K562 (cell line): ENCODE data around the gene RNF167. TPM values are rescaled to one million over a fixed set of nuclear protein-coding genes. Genes with fewer than 3 reads are reported as not detected.

Source experiments
- ADNP ChIP-seq: fragments of 200-800 bp; sonication (Bioruptor generic); IDR thresholded peaks from 2 replicates; pipeline ENCODE4 v1.6.1; 2016; ENCODE audit warnings: missing genetic modification characterization, missing compliant biosample characterization
- ARID2 ChIP-seq: fragments of 450-650 bp; IDR thresholded peaks from 2 replicates; pipeline ENCODE4 v1.6.1; 2017; ENCODE audit warnings: antibody characterized with exemption, mild to moderate bottlenecking
- BRD9 ChIP-seq: fragments of 450-650 bp; IDR thresholded peaks from 2 replicates; pipeline ENCODE4 v1.6.1; 2018; ENCODE audit warnings: low read depth; ENCODE audit not compliant: partially characterized antibody
- CXXC5 ChIP-seq: fragments of 250-450 bp; sonication (Bioruptor Pico); IDR thresholded peaks from 2 replicates; pipeline ENCODE4 v1.8.0; 2022; ENCODE audit warnings: inconsistent platforms, mild to moderate bottlenecking, moderate library complexity
- DDX20 ChIP-seq: fragments of 450-650 bp; IDR thresholded peaks from 2 replicates; pipeline ENCODE4 v1.6.1; 2016; ENCODE audit warnings: missing genetic modification characterization, low read depth, mild to moderate bottlenecking, missing compliant biosample characterization, moderate library complexity
- HNRNPUL1 ChIP-seq: fragments of 200-400 bp; formaldehyde crosslinking; IDR thresholded peaks from 2 replicates; pipeline ENCODE4 v1.6.1; 2017; ENCODE audit warnings: low read length
- MTF1 ChIP-seq: fragments of 250-450 bp; sonication (Bioruptor Pico); IDR thresholded peaks from 2 replicates; pipeline ENCODE4 v1.9.0; 2021; ENCODE audit warnings: moderate library complexity, mild to moderate bottlenecking, inconsistent platforms, borderline replicate concordance
- PHB ChIP-seq: fragments of 250-450 bp; sonication (Bioruptor Pico); IDR thresholded peaks from 2 replicates; pipeline ENCODE4 v1.5.0; 2021
- POLR2H ChIP-seq: IDR thresholded peaks from 2 replicates; pipeline ENCODE4 v1.6.1; 2016; ENCODE audit warnings: missing genetic modification characterization, low read depth, mild to moderate bottlenecking, control low read depth, missing compliant biosample characterization, moderate library complexity
- SAFB2 ChIP-seq: fragments of 200-400 bp; formaldehyde crosslinking; IDR thresholded peaks from 2 replicates; pipeline ENCODE4 v1.6.1; 2018; ENCODE audit warnings: borderline replicate concordance, low read length, low read depth, moderate library complexity; ENCODE audit not compliant: severe bottlenecking
- STAG1 ChIP-seq: sonication (generic); formaldehyde crosslinking; IDR thresholded peaks from 2 replicates; pipeline ENCODE4 v1.5.0; 2020; ENCODE audit warnings: missing genetic modification reagents, borderline replicate concordance
- STAT5B ChIP-seq: fragments of 250-450 bp; sonication (Bioruptor Pico); IDR thresholded peaks from 2 replicates; pipeline ENCODE4 v1.8.0; 2021; ENCODE audit warnings: mild to moderate bottlenecking, inconsistent platforms
- TEAD1 ChIP-seq, 2 experiments: fragments of 450-650 bp in 1 of 2; sonication (generic) in 1 of 2; formaldehyde crosslinking; IDR thresholded peaks; 2 replicates each; pipeline versions ENCODE4 v1.4.0 to v1.8.0; 2020 to 2022; ENCODE audit warnings: mild to moderate bottlenecking in 2 of 2, missing genetic modification reagents in 1 of 2
- YBX1 ChIP-seq: fragments of 450-650 bp; IDR thresholded peaks from 2 replicates; pipeline ENCODE4 v1.7.1; 2016; ENCODE audit warnings: mild to moderate bottlenecking
- ZNF778 ChIP-seq: fragments of 450-650 bp; formaldehyde crosslinking; IDR thresholded peaks from 2 replicates; pipeline ENCODE4 v1.4.0; 2020; ENCODE audit warnings: mild to moderate bottlenecking, moderate library complexity
- ZSCAN29 ChIP-seq: fragments of 450-650 bp; IDR thresholded peaks from 2 replicates; pipeline ENCODE4 v1.6.1; 2017
- polyA plus RNA-seq, 8 experiments: library from polyadenylated mRNA; depleted of rRNA in 4 of 8; stranded (reverse) in 5 of 8; unstranded in 3 of 8; fragments of >200 nt; fragmentation: Nextera tagmentation in 2 of 8; fragmentation: Illumina TruSeq in 1 of 8; extraction: Ambion mirVana in 2 of 8; extraction: Trizol in 1 of 8; gene quantifications; 2 replicates each; pipeline versions ENCODE4 v1.2.1 to v1.2.3, GENCODE V29; 2011 to 2014; ENCODE audit warnings: inconsistent platforms in 1 of 8, missing spikeins in 1 of 8
- total RNA-seq, 7 experiments: library from RNA; depleted of rRNA in 6 of 7; stranded (reverse); fragments of >200 nt in 6 of 7; fragmentation: Illumina TruSeq in 2 of 7; extraction: Trizol in 2 of 7; gene quantifications; 2 replicates each; pipeline versions ENCODE4 v1.2.1 to v1.2.3, GENCODE V29; 2011 to 2021; ENCODE audit warnings: low replicate concordance in 1 of 7
- TF ChIP-seq, protein P1 (sequence below): sonication (generic); formaldehyde crosslinking; IDR thresholded peaks from 2 replicates; pipeline ENCODE4 v1.8.1; 2022; ENCODE audit warnings: missing genetic modification reagents
- TF ChIP-seq, protein P2 (sequence below): fragments of 250-450 bp; sonication (Bioruptor Pico); IDR thresholded peaks from 2 replicates; pipeline ENCODE4 v1.8.0; 2022; ENCODE audit warnings: moderate library complexity, mild to moderate bottlenecking, inconsistent platforms
- TF ChIP-seq, protein P3 (sequence below): fragments of 450-650 bp; IDR thresholded peaks from 2 replicates; pipeline ENCODE4 v1.6.1; 2016; ENCODE audit warnings: borderline replicate concordance
- TF ChIP-seq, protein P4 (sequence below), 3 experiments: IDR thresholded peaks in 2 of 3; conservative IDR thresholded peaks in 1 of 3; 2 replicates each; pipeline ENCODE4 v1.5.1; 2011 to 2012; ENCODE audit warnings: low read length in 3 of 3, mild to moderate bottlenecking in 3 of 3, control low read depth in 2 of 3, improper control_type of control experiment in 1 of 3, inconsistent platforms in 1 of 3, low read depth in 1 of 3, mixed read lengths in 1 of 3, moderate library complexity in 1 of 3; ENCODE audit not compliant: insufficient read depth in 2 of 3
- TF ChIP-seq, protein P5 (sequence below): fragments of 450-650 bp; formaldehyde crosslinking; IDR thresholded peaks from 2 replicates; pipeline ENCODE4 v1.4.0; 2020; ENCODE audit warnings: mild to moderate bottlenecking

The RNF167 gene
- total and polyA plus RNA-seq, 9 of the 15 experiments (the other 6 are each of a cell fraction or from before 2014, with no cell fraction given) = 16.5 to 143 (median 45.5) TPM

DNA sequence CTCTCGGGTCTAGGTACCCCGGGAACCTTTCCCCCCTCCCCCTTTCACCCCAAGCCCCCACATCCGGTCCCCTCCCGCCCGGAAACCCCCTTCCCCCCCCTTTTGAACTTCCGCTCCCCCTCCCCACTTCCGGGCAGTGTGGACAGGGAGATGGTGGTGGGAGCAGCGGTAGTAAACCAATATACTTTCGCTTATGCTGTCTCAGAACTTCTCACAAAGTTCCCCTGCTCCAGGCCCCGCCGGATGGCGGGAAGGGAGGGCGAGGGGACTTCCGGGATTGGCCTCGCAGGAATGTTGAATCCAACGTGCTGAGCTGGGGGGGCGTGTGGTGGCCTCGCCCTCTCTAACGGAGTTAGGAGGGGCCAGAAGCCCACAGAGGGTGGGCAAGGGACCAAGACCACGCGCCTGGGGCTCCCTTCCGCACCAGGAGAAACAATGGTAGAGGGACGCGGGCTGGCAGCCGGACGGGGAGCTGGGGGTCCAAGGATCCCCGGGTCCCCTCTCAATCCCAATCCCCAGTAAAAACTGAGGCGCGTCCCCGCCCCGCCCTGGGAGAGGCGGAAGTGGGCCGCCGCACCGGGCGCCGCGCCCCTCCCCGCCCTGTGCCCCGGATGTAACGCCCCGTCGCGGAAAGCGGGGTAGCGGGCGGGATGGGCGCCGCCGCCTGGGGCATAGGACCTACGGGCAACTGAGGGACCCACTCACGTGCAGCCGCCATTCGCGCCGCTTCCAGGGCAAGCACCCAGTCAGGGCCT lies 7.5 kb downstream of the RNF167 start (continued):
- TF ChIP-seq STAG1 (CRISPR knock-in tag) (no peak), HNRNPUL1 (no peak), BRD9 (no peak), CXXC5 (peak; percentile 71), SAFB2 (no peak), DDX20 (tag) (no peak), TEAD1 (CRISPR knock-in tag; IDR thresholded peaks at IDR 0.05) (0 out of 4 replicates have a peak, but pooled peaks of 1 of the 2 experiments have one; percentile 27), ARID2 (no peak), POLR2H (0 out of 2 replicates have a peak, but pooled peaks have one; percentile 33), ZSCAN29 (no peak), ZNF778 (CRISPR knock-in tag) (no peak), STAT5B (no peak), PHB (no peak), MTF1 (CRISPR knock-in tag) (no peak), ADNP (tag) (no peak), YBX1 (no peak)
- TF ChIP-seq, protein P1, sequence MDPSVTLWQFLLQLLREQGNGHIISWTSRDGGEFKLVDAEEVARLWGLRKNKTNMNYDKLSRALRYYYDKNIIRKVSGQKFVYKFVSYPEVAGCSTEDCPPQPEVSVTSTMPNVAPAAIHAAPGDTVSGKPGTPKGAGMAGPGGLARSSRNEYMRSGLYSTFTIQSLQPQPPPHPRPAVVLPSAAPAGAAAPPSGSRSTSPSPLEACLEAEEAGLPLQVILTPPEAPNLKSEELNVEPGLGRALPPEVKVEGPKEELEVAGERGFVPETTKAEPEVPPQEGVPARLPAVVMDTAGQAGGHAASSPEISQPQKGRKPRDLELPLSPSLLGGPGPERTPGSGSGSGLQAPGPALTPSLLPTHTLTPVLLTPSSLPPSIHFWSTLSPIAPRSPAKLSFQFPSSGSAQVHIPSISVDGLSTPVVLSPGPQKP (CRISPR knock-in tag) = no peak
- TF ChIP-seq, protein P2, sequence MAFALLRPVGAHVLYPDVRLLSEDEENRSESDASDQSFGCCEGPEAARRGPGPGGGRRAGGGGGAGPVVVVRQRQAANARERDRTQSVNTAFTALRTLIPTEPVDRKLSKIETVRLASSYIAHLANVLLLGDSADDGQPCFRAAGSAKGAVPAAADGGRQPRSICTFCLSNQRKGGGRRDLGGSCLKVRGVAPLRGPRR (CRISPR knock-in tag) = no peak
- TF ChIP-seq, protein P3, sequence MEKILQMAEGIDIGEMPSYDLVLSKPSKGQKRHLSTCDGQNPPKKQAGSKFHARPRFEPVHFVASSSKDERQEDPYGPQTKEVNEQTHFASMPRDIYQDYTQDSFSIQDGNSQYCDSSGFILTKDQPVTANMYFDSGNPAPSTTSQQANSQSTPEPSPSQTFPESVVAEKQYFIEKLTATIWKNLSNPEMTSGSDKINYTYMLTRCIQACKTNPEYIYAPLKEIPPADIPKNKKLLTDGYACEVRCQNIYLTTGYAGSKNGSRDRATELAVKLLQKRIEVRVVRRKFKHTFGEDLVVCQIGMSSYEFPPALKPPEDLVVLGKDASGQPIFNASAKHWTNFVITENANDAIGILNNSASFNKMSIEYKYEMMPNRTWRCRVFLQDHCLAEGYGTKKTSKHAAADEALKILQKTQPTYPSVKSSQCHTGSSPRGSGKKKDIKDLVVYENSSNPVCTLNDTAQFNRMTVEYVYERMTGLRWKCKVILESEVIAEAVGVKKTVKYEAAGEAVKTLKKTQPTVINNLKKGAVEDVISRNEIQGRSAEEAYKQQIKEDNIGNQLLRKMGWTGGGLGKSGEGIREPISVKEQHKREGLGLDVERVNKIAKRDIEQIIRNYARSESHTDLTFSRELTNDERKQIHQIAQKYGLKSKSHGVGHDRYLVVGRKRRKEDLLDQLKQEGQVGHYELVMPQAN = peak; percentile 32; the same call in 1 of the 2 replicates
- TF ChIP-seq, protein P4, sequence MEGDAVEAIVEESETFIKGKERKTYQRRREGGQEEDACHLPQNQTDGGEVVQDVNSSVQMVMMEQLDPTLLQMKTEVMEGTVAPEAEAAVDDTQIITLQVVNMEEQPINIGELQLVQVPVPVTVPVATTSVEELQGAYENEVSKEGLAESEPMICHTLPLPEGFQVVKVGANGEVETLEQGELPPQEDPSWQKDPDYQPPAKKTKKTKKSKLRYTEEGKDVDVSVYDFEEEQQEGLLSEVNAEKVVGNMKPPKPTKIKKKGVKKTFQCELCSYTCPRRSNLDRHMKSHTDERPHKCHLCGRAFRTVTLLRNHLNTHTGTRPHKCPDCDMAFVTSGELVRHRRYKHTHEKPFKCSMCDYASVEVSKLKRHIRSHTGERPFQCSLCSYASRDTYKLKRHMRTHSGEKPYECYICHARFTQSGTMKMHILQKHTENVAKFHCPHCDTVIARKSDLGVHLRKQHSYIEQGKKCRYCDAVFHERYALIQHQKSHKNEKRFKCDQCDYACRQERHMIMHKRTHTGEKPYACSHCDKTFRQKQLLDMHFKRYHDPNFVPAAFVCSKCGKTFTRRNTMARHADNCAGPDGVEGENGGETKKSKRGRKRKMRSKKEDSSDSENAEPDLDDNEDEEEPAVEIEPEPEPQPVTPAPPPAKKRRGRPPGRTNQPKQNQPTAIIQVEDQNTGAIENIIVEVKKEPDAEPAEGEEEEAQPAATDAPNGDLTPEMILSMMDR (IDR thresholded peaks at IDR 0.05 in 2 of 3, conservative IDR thresholded peaks at IDR 0.05 in 1 of 3; ENCODE audit: insufficient read depth in 2 of 3, low read depth in 1 of 3, low read length in 3 of 3) = no peak
- TF ChIP-seq, protein P5, sequence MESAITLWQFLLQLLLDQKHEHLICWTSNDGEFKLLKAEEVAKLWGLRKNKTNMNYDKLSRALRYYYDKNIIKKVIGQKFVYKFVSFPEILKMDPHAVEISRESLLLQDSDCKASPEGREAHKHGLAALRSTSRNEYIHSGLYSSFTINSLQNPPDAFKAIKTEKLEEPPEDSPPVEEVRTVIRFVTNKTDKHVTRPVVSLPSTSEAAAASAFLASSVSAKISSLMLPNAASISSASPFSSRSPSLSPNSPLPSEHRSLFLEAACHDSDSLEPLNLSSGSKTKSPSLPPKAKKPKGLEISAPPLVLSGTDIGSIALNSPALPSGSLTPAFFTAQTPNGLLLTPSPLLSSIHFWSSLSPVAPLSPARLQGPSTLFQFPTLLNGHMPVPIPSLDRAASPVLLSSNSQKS (CRISPR knock-in tag) = no peak
